ENCODE measurements around the gene LNP1.
"Not testable (repeated sequence)": the region's sequence is repeated elsewhere in the genome, so short reads cannot be mapped to it uniquely, and the experiment has no call there.

Gene LNP1

GRCh38 chr3:100470951-100471350 lies 69.6 kb downstream of the LNP1 start:
- Mint-ChIP-seq H3K4me1 (no peaks in the 10 kb centered on the region), H3K9me3 (peaks cover 4% of the 10 kb centered on the region), H3K27ac (no peak overlapping the region), H3K27me3 (no peaks in the 10 kb centered on the region), H3K36me3 (peaks cover 2% of the 10 kb centered on the region), H3K4me3 (no peak overlapping the region)

- peaks cover 2% of the 10 kb centered on the region for H3K36me3 Mint-ChIP-seq
- H3K4me3 Mint-ChIP-seq, result no peak overlapping the region
- H3K9me3 Mint-ChIP-seq, result peaks cover 4% of the 10 kb centered on the region
- H3K4me1 Mint-ChIP-seq, result no peaks in the 10 kb centered on the region
- H3K27me3 Mint-ChIP-seq, result no peaks in the 10 kb centered on the region
- no peak overlapping the region for H3K27ac Mint-ChIP-seq
These were observed 70.1 kb downstream of the LNP1 start for GRCh38 chr3:100471444-100471843.

GRCh38 chr3:100477851-100478360 lies 76.6 kb downstream of the LNP1 start:
- H3K9me3 Mint-ChIP-seq, H3K27ac Mint-ChIP-seq, H3K4me3 Mint-ChIP-seq, H3K4me1 Mint-ChIP-seq, H3K36me3 Mint-ChIP-seq, H3K27me3 Mint-ChIP-seq: not testable (repeated sequence)

GRCh38 chr3:100478521-100478920 lies 77.2 kb downstream of the LNP1 start:
- H3K27me3 Mint-ChIP-seq, H3K36me3 Mint-ChIP-seq, H3K9me3 Mint-ChIP-seq, H3K4me1 Mint-ChIP-seq, H3K27ac Mint-ChIP-seq, H3K4me3 Mint-ChIP-seq: not testable (repeated sequence)

GRCh38 chr3:100480081-100480480 lies 78.7 kb downstream of the LNP1 start:
- H3K9me3 Mint-ChIP-seq, result no peaks in the 10 kb centered on the region
- H3K4me3 Mint-ChIP-seq, result no peak overlapping the region
- no peak overlapping the region for H3K27ac Mint-ChIP-seq
- H3K36me3 Mint-ChIP-seq, result peaks cover 3% of the 10 kb centered on the region
- no peaks in the 10 kb centered on the region for H3K4me1 Mint-ChIP-seq
- peaks cover 9% of the 10 kb centered on the region for H3K27me3 Mint-ChIP-seq

GRCh38 chr3:100482176-100482575 lies 80.8 kb downstream of the LNP1 start:
- no peak overlapping the region for H3K27ac Mint-ChIP-seq
- no peaks in the 10 kb centered on the region for H3K4me1 Mint-ChIP-seq
- H3K9me3 Mint-ChIP-seq, result no peaks in the 10 kb centered on the region
- H3K4me3 Mint-ChIP-seq, result no peak overlapping the region
- H3K36me3 Mint-ChIP-seq, result peaks cover 3% of the 10 kb centered on the region
- peaks cover 11% of the 10 kb centered on the region for H3K27me3 Mint-ChIP-seq

- no peak overlapping the region for H3K27ac Mint-ChIP-seq
- peaks cover 11% of the 10 kb centered on the region for H3K27me3 Mint-ChIP-seq
- H3K4me1 Mint-ChIP-seq, result no peaks in the 10 kb centered on the region
- peaks cover 3% of the 10 kb centered on the region for H3K36me3 Mint-ChIP-seq
- H3K4me3 Mint-ChIP-seq, result no peak overlapping the region
- H3K9me3 Mint-ChIP-seq, result no peaks in the 10 kb centered on the region
These were observed 82.2 kb downstream of the LNP1 start for GRCh38 chr3:100483529-100483928.

GRCh38 chr3:100486808-100487207 lies 85.5 kb downstream of the LNP1 start:
- Mint-ChIP-seq H3K4me1 (no peaks in the 10 kb centered on the region), H3K9me3 (no peaks in the 10 kb centered on the region), H3K4me3 (no peak overlapping the region), H3K27ac (no peak overlapping the region), H3K27me3 (peaks cover 10% of the 10 kb centered on the region), H3K36me3 (no peaks in the 10 kb centered on the region)

- no peak overlapping the region for H3K4me3 Mint-ChIP-seq
- peaks cover 8% of the 10 kb centered on the region for H3K4me1 Mint-ChIP-seq
- H3K27me3 Mint-ChIP-seq, result peaks cover 14% of the 10 kb centered on the region
- no peaks in the 10 kb centered on the region for H3K9me3 Mint-ChIP-seq
- no peaks in the 10 kb centered on the region for H3K36me3 Mint-ChIP-seq
- H3K27ac Mint-ChIP-seq, result no peak overlapping the region
These were observed 87.8 kb downstream of the LNP1 start for GRCh38 chr3:100489118-100489517.

GRCh38 chr3:100492059-100493006 lies 91.0 kb downstream of the LNP1 start, which contains the start of gene TMEM45A:
Gene TMEM45A (plus strand): TSS chr3:100492619. CDS start chr3:100555212, 62,593 bp downstream.
- Mint-ChIP-seq H3K4me1 (peaks cover 8% of the 10 kb centered on the region), H3K27ac (no peak within 1 kb of the TSS)

GRCh38 chr3:100496711-100497261 lies 95.4 kb downstream of the LNP1 start:
- no peak overlapping the region for H3K4me3 Mint-ChIP-seq
- H3K36me3 Mint-ChIP-seq, result no peaks in the 10 kb centered on the region
- peaks cover 8% of the 10 kb centered on the region for H3K4me1 Mint-ChIP-seq
- no peaks in the 10 kb centered on the region for H3K9me3 Mint-ChIP-seq
- H3K27ac Mint-ChIP-seq, result no peak overlapping the region
- H3K27me3 Mint-ChIP-seq, result peaks cover 31% of the 10 kb centered on the region

More at GRCh38 chr3:100492059-100493006, 91.0 kb downstream of the LNP1 start, which contains the start of gene TMEM45A:
- no peaks in the 10 kb centered on the region for H3K9me3 Mint-ChIP-seq
- no peaks in the 10 kb centered on the region for H3K36me3 Mint-ChIP-seq
- H3K27me3 Mint-ChIP-seq, result peaks cover 30% of the 10 kb centered on the region
- peak within 1 kb of the TSS; percentile 88 for H3K4me3 Mint-ChIP-seq

- Mint-ChIP-seq H3K4me1 (no peaks in the 10 kb centered on the region), H3K27ac (no peak overlapping the region), H3K4me3 (no peak overlapping the region), H3K36me3 (peaks cover 2% of the 10 kb centered on the region), H3K27me3 (peaks cover 26% of the 10 kb centered on the region), H3K9me3 (no peaks in the 10 kb centered on the region)
These were observed 98.3 kb downstream of the LNP1 start for GRCh38 chr3:100499651-100500050.

- H3K9me3 Mint-ChIP-seq, result no peaks in the 10 kb centered on the region
- H3K4me3 Mint-ChIP-seq, result no peak overlapping the region
- peaks cover 26% of the 10 kb centered on the region for H3K27me3 Mint-ChIP-seq
- no peak overlapping the region for H3K27ac Mint-ChIP-seq
- H3K4me1 Mint-ChIP-seq, result no peaks in the 10 kb centered on the region
- H3K36me3 Mint-ChIP-seq, result peaks cover 2% of the 10 kb centered on the region
These were observed 99.1 kb downstream of the LNP1 start for GRCh38 chr3:100500320-100500880.

- Mint-ChIP-seq H3K27me3 (peaks cover 33% of the 10 kb centered on the region), H3K9me3 (no peaks in the 10 kb centered on the region), H3K4me3 (no peak overlapping the region), H3K27ac (no peak overlapping the region), H3K4me1 (no peaks in the 10 kb centered on the region), H3K36me3 (peaks cover 2% of the 10 kb centered on the region)
These were observed 102.1 kb downstream of the LNP1 start for GRCh38 chr3:100503448-100503847.

All from activated naive CD4-positive, alpha-beta T cell treated with anti-CD3 and anti-CD28 coated beads, Interleukin-2, amount 50 U/mL, for 24 hours (primary cell).